Activated CD4-positive, alpha-beta T cell treated with anti-CD3 and anti-CD28 coated beads for 4 hours (primary cell): ENCODE data around the gene ZC3HAV1.
A peak's percentile ranks its signal among the peaks of the same experiment; 100 is the strongest.
"Not testable (repeated sequence)": the region's sequence is repeated elsewhere in the genome, so short reads cannot be mapped to it uniquely, and the experiment has no call there.

Experiments used
- DNase-seq, 2 donors: peaks; one replicate each; pipeline ENCODE4 v3.0.0-alpha.2; 2020

ZC3HAV1 gene

GRCh38 chr7:139047970-139048369, 61.5 kb downstream of the ZC3HAV1 start:
- no peak for DNase-seq

- no peak for DNase-seq
Observed at GRCh38 chr7:139046143-139046542, 63.4 kb downstream of the ZC3HAV1 start.

- no peak for DNase-seq
Observed at GRCh38 chr7:139044813-139045794, 64.4 kb downstream of the ZC3HAV1 start.

- DNase-seq, result peak; percentile 72 to 78
Observed at GRCh38 chr7:139043823-139044812, 65.4 kb downstream of the ZC3HAV1 start.

GRCh38 chr7:139041378-139042085, 68.0 kb downstream of the ZC3HAV1 start:
- DNase-seq, result no peak

GRCh38 chr7:139038691-139039090, 70.8 kb downstream of the ZC3HAV1 start:
- no peak for DNase-seq

GRCh38 chr7:139036901-139037300, 72.6 kb downstream of the ZC3HAV1 start:
- no peak for DNase-seq

- peak; percentile 34 to 38 for DNase-seq
Observed at GRCh38 chr7:139035586-139036353, 73.8 kb downstream of the ZC3HAV1 start, which contains the start of gene ZC3HAV1L. TSS of gene ZC3HAV1L (minus strand) at chr7:139036042. CDS start at chr7:139036017, 25 bp downstream.

- peak; percentile 48 to 52 for DNase-seq
Observed at GRCh38 chr7:139034855-139035585, 74.5 kb downstream of the ZC3HAV1 start.

GRCh38 chr7:139034336-139034735, 75.2 kb downstream of the ZC3HAV1 start:
- no peak for DNase-seq

- no peak for DNase-seq
Observed at GRCh38 chr7:139033346-139034114, 76.0 kb downstream of the ZC3HAV1 start.

- DNase-seq, result no peak
Observed at GRCh38 chr7:139032473-139032872, 77.0 kb downstream of the ZC3HAV1 start.

GRCh38 chr7:139029353-139029752, 80.2 kb downstream of the ZC3HAV1 start:
- no peak for DNase-seq

GRCh38 chr7:139026551-139026950, 83.0 kb downstream of the ZC3HAV1 start:
- DNase-seq, result no peak

GRCh38 chr7:139025861-139026260, 83.7 kb downstream of the ZC3HAV1 start:
- DNase-seq, result not testable (repeated sequence)

GRCh38 chr7:139023076-139023475, 86.4 kb downstream of the ZC3HAV1 start:
- no peak for DNase-seq

GRCh38 chr7:139022286-139022685, 87.2 kb downstream of the ZC3HAV1 start:
- DNase-seq, result no peak

GRCh38 chr7:139018910-139019309, 90.6 kb downstream of the ZC3HAV1 start:
- no peak for DNase-seq

- peak; percentile 49 to 68 for DNase-seq
Observed at GRCh38 chr7:139016931-139017511, 92.5 kb downstream of the ZC3HAV1 start.

- DNase-seq, result no peak
Observed at GRCh38 chr7:139011373-139011772, 98.1 kb downstream of the ZC3HAV1 start.
